Panc1 (cell line): ENCODE results near the gene YKT6. TPM values are rescaled to one million over a fixed set of nuclear protein-coding genes. Genes with fewer than 3 reads are reported as not detected.

Experiments used
- ATAC-seq: fragments of 200-7000 bp; cut with Tn5 transposase; 2 replicates; pipeline ENCODE4 v1.9.1; 2020; ENCODE audit warnings: mild to moderate bottlenecking, moderate library complexity
- BruUV-seq: library from RNA; stranded (reverse); fragments of 400-500 nt; replicated peaks from 2 replicates; lab custom pipeline; 2021; lab: Mats Ljungman, UMichigan
- CTCF ChIA-PET: fragments of 300-600 bp; sonication (Branson Sonifier 250); formaldehyde crosslinking; loops from one replicate; lab custom pipeline; 2022; ENCODE audit warnings: antibody characterized with exemption; lab: Charles Lee
- POLR2A ChIA-PET: fragments of 300-600 bp; sonication (Branson Sonifier 250); formaldehyde crosslinking; loops from one replicate; lab custom pipeline; 2022; ENCODE audit warnings: antibody characterized with exemption; lab: Charles Lee
- DNase-seq: peaks from one replicate; pipeline ENCODE4 v3.0.0-alpha.2; 2010; ENCODE audit warnings: low read depth, low spot score
- H3K27ac ChIP-seq: 2 replicates; pipeline ENCODE4 v1.5.1; 2011; ENCODE audit warnings: mild to moderate bottlenecking, low read length, inconsistent platforms
- H3K27me3 ChIP-seq: fragments of 200-500 bp; sonication (Bioruptor generic); 2 replicates; pipeline ENCODE4 v1.6.0; 2014; ENCODE audit warnings: low read length, inconsistent platforms; ENCODE audit not compliant: control insufficient read depth, insufficient read depth
- H3K36me3 ChIP-seq: fragments of 200-500 bp; sonication (Bioruptor generic); 2 replicates; pipeline ENCODE4 v1.5.1; 2014; ENCODE audit warnings: inconsistent platforms, mild to moderate bottlenecking, low read length, moderate library complexity; ENCODE audit not compliant: control insufficient read depth, insufficient read depth
- H3K4me1 ChIP-seq: 2 replicates; pipeline ENCODE4 v1.5.1; 2011; ENCODE audit warnings: inconsistent platforms, mild to moderate bottlenecking, low read length, moderate library complexity; ENCODE audit not compliant: control insufficient read depth, insufficient read depth
- H3K4me3 ChIP-seq, 2 experiments: 2 replicates each; pipeline ENCODE4 v1.5.1; 2011 to 2012; ENCODE audit warnings: low read depth in 2 of 2, low read length in 2 of 2, mild to moderate bottlenecking in 2 of 2, inconsistent platforms in 1 of 2, moderate library complexity in 1 of 2
- H3K9me3 ChIP-seq: fragments of 200-500 bp; sonication (Bioruptor generic); 2 replicates; pipeline ENCODE4 v1.5.1; 2014; ENCODE audit warnings: low read depth, mild to moderate bottlenecking, inconsistent platforms, low read length, moderate library complexity; ENCODE audit not compliant: control insufficient read depth, insufficient read depth
- CTCF ChIP-seq: fragments of 450-650 bp; IDR thresholded peaks from 2 replicates; pipeline ENCODE4 v1.5.1; 2017; ENCODE audit warnings: mild to moderate bottlenecking
- POLR2AphosphoS5 ChIP-seq: IDR thresholded peaks from 2 replicates; pipeline ENCODE4 v1.6.1; 2012; ENCODE audit warnings: mild to moderate bottlenecking, low read depth, low read length, moderate library complexity
- REST ChIP-seq, 2 experiments: IDR thresholded peaks; 2 replicates each; pipeline ENCODE4 v1.6.1; 2011 to 2012; ENCODE audit warnings: low read depth in 2 of 2, control low read depth in 1 of 2, low read length in 1 of 2, mild to moderate bottlenecking in 1 of 2, moderate library complexity in 1 of 2; ENCODE audit not compliant: insufficient read depth in 1 of 2
- SIN3A ChIP-seq: IDR thresholded peaks from 2 replicates; pipeline ENCODE4 v1.6.1; 2012; ENCODE audit warnings: low read depth, mild to moderate bottlenecking, low read length, moderate library complexity, borderline replicate concordance; ENCODE audit not compliant: insufficient read depth
- TCF7L2 ChIP-seq: IDR thresholded peaks from 2 replicates; pipeline ENCODE4 v1.6.1; 2011; ENCODE audit warnings: mild to moderate bottlenecking, low read depth, low read length, inconsistent platforms
- in situ Hi-C: cut with HindIII; loops from 2 replicates; pipeline ENCODE4 v1.10.0; 2016; ENCODE audit warnings: low sequenced_read_pairs, low pct_unique_long_range_greater_than_20kb
- intact Hi-C: fragments of 100-400 bp; cut with micrococcal nuclease; formaldehyde crosslinking; loops from one replicate; pipeline ENCODE4 v1.10.0; 2022; ENCODE audit not compliant: unreplicated experiment
- total RNA-seq: library from RNA; stranded (reverse); gene quantifications from one replicate; pipeline ENCODE4 v1.2.1, GENCODE V29; 2021; ENCODE audit not compliant: unreplicated experiment

YKT6 gene
- total RNA-seq, 1 experiment from 2014 or later: 207 TPM

- DNase-seq (no peak), ATAC-seq (no peak)
- Histone ChIP-seq H3K27ac (no peak overlapping the region), H3K36me3 (no peaks in the 10 kb centered on the region), H3K4me1 (no peaks in the 10 kb centered on the region), H3K4me3 (no peak overlapping the region), H3K9me3 (no peaks in the 10 kb centered on the region), H3K27me3 (no peaks in the 10 kb centered on the region)
- ChIA-PET CTCF (interaction anchor here (0.6 kb wide), 1 partner anchor 307 kb away, joined by 10 read pairs; no protein-coding TSS in a partner anchor), POLR2A (no interaction called here)
- intact Hi-C loops: no loop called here
- TF ChIP-seq TCF7L2 (no peak), REST (IDR thresholded peaks at IDR 0.05; ENCODE audit: insufficient read depth in 1 of 2, low read depth in 2 of 2, low read length in 1 of 2) (no peak), SIN3A (no peak), CTCF (no peak), POLR2AphosphoS5 (no peak)
- BruUV-seq: no TSS peak
- in situ Hi-C loops: loop anchor here (25.0 kb wide), 1 partner anchor 117 kb away; the partner anchor contains the start of gene CAMK2B
Measured at GRCh38 chr7:44220358-44221112, 19.8 kb downstream of the YKT6 start.

- BruUV-seq: no TSS peak
- in situ Hi-C loops: loop anchor here (25.0 kb wide), 1 partner anchor 116 kb away; the partner anchor contains the start of gene CAMK2B
Measured at GRCh38 chr7:44221231-44221791, 20.5 kb downstream of the YKT6 start.

More at GRCh38 chr7:44221231-44221791, 20.5 kb downstream of the YKT6 start:
- H3K4me1 ChIP-seq: no peaks in the 10 kb centered on the region
- no peak for ATAC-seq
- POLR2A ChIA-PET: no interaction called here
- CTCF ChIA-PET: interaction anchor here (0.6 kb wide), 1 partner anchor 306 kb away, joined by 10 read pairs; no protein-coding TSS in a partner anchor
- DNase-seq: no peak
- H3K27ac ChIP-seq: no peak overlapping the region
- H3K4me3 ChIP-seq: no peak overlapping the region
- intact Hi-C loops: no loop called here
- H3K36me3 ChIP-seq: no peaks in the 10 kb centered on the region
- TF ChIP-seq SIN3A (no peak), CTCF (no peak; the same call in 1 of the 2 replicates), REST (IDR thresholded peaks at IDR 0.05; ENCODE audit: insufficient read depth in 1 of 2, low read depth in 2 of 2, low read length in 1 of 2) (no peak), POLR2AphosphoS5 (no peak), TCF7L2 (no peak)
- no peaks in the 10 kb centered on the region for H3K27me3 ChIP-seq
- H3K9me3 ChIP-seq: no peaks in the 10 kb centered on the region
